Esophagus (tissue), 2 donors: ENCODE data around the gene C21orf58. TPM values are rescaled to one million over a fixed set of nuclear protein-coding genes. Genes with fewer than 3 reads are reported as not detected.
"Not testable (repeated sequence)": the region's sequence is repeated elsewhere in the genome, so short reads cannot be mapped to it uniquely, and the experiment has no call there.

Source experiments
- H3K27ac ChIP-seq, 2 donors: one replicate each; pipeline ENCODE4 v1.5.1; 2013; ENCODE audit warnings: low read depth in 2 of 2, mild to moderate bottlenecking in 2 of 2, inconsistent platforms in 1 of 2, low read length in 1 of 2, moderate library complexity in 1 of 2
- H3K27me3 ChIP-seq, 2 donors: one replicate each; pipeline ENCODE4 v1.6.1; 2013; ENCODE audit warnings: low read length in 2 of 2, control low read depth in 1 of 2, mild to moderate bottlenecking in 1 of 2; ENCODE audit not compliant: insufficient read depth in 2 of 2, control insufficient read depth in 1 of 2
- H3K36me3 ChIP-seq, 2 donors: one replicate each; pipeline ENCODE4 v1.6.1; 2013; ENCODE audit warnings: low read length in 1 of 2; ENCODE audit not compliant: control insufficient read depth in 2 of 2, insufficient read depth in 2 of 2
- H3K4me1 ChIP-seq, 2 donors: one replicate each; pipeline ENCODE4 v1.6.1; 2013; ENCODE audit warnings: low read length in 1 of 2; ENCODE audit not compliant: control insufficient read depth in 2 of 2, insufficient read depth in 2 of 2
- H3K4me3 ChIP-seq, 2 donors: one replicate each; pipeline ENCODE4 v1.5.1; 2013; ENCODE audit warnings: low read length in 2 of 2, mild to moderate bottlenecking in 2 of 2, low read depth in 1 of 2, moderate library complexity in 1 of 2
- H3K9me3 ChIP-seq, 2 donors: one replicate each; pipeline ENCODE4 v1.6.1; 2013; ENCODE audit warnings: mild to moderate bottlenecking in 2 of 2, low read depth in 1 of 2, low read length in 1 of 2, moderate library complexity in 1 of 2; ENCODE audit not compliant: control insufficient read depth in 2 of 2, insufficient read depth in 1 of 2
- WGBS, 2 donors: extraction: QIAGEN DNeasy Blood & Tissue Kit; methylation state at CpG; one replicate each; pipeline ENCODE4 v1.1.7; 2013; 5-methylcytosine and 5-hydroxymethylcytosine counted together
- polyA plus RNA-seq, 2 donors: library from polyadenylated mRNA; stranded (reverse); fragments of 200-250 nt; gene quantifications; one replicate each; pipeline ENCODE4 v1.2.3, GENCODE V29; 2013
- donor health status: healthy with polysubstance abuse.
- donor health status: Bipolar disorder and iron deficiency.

The C21orf58 gene
- polyA plus RNA-seq, 2 donors = 2.5 to 7.1 TPM

- Histone ChIP-seq H3K4me1 (peaks cover 4 to 8% of the 10 kb centered on the region in 2 donors), H3K36me3 (peaks cover 0 to 3% of the 10 kb centered on the region in 2 donors), H3K27me3 (no peaks in the 10 kb centered on the region), H3K4me3 (no peak overlapping the region), H3K27ac (no peak overlapping the region), H3K9me3 (no peaks in the 10 kb centered on the region)
- WGBS, 2 donors = 90 to 91% methylated on average over 4 of the region's 4 CpGs
Observed at GRCh38 chr21:46318464-46318845, 5.2 kb downstream of the C21orf58 start.

GRCh38 chr21:46317710-46318463 lies 5.8 kb downstream of the C21orf58 start:
- Histone ChIP-seq H3K27me3 (no peaks in the 10 kb centered on the region), H3K4me1 (peaks cover 4 to 8% of the 10 kb centered on the region in 2 donors), H3K36me3 (peaks cover 0 to 3% of the 10 kb centered on the region in 2 donors), H3K9me3 (no peaks in the 10 kb centered on the region), H3K4me3 (no peak overlapping the region), H3K27ac (no peak overlapping the region)
- 78 to 82% methylated on average over 20 of the region's 20 CpGs for WGBS, 2 donors

- 95 to 96% methylated on average over 14 of the region's 14 CpGs for WGBS, 2 donors
Observed at GRCh38 chr21:46316708-46317324, 6.9 kb downstream of the C21orf58 start.

GRCh38 chr21:46314441-46315020 lies 9.1 kb downstream of the C21orf58 start:
- Histone ChIP-seq H3K27me3 (no peaks in the 10 kb centered on the region), H3K9me3 (no peaks in the 10 kb centered on the region), H3K27ac (no peak overlapping the region), H3K36me3 (peaks cover 0 to 3% of the 10 kb centered on the region in 2 donors), H3K4me1 (no peaks in the 10 kb centered on the region), H3K4me3 (no peak overlapping the region)
- WGBS, 2 donors = 94 to 95% methylated on average over 19 to 22 of the region's 22 CpGs

More at GRCh38 chr21:46316708-46317324, 6.9 kb downstream of the C21orf58 start:
- no peaks in the 10 kb centered on the region for H3K27me3 ChIP-seq
- H3K4me3 ChIP-seq = no peak overlapping the region
- no peaks in the 10 kb centered on the region for H3K4me1 ChIP-seq
- peaks cover 0 to 3% of the 10 kb centered on the region in 2 donors for H3K36me3 ChIP-seq
- no peaks in the 10 kb centered on the region for H3K9me3 ChIP-seq
- H3K27ac ChIP-seq = no peak overlapping the region

- 94 to 95% methylated on average over 5 of the region's 5 CpGs for WGBS, 2 donors
- Histone ChIP-seq H3K36me3 (peaks cover 0 to 3% of the 10 kb centered on the region in 2 donors), H3K4me3 (no peak overlapping the region), H3K4me1 (no peaks in the 10 kb centered on the region), H3K27me3 (no peaks in the 10 kb centered on the region), H3K27ac (no peak overlapping the region), H3K9me3 (no peaks in the 10 kb centered on the region)
Observed at GRCh38 chr21:46312949-46313348, 10.7 kb downstream of the C21orf58 start.

GRCh38 chr21:46311568-46311967 lies 12.1 kb downstream of the C21orf58 start:
- Histone ChIP-seq H3K4me3 (no peak overlapping the region), H3K36me3 (peaks cover 0 to 3% of the 10 kb centered on the region in 2 donors)

GRCh38 chr21:46310260-46310659 lies 13.4 kb downstream of the C21orf58 start:
- not testable (repeated sequence) for H3K27me3 ChIP-seq, H3K36me3 ChIP-seq, H3K4me1 ChIP-seq, H3K27ac ChIP-seq, H3K9me3 ChIP-seq, H3K4me3 ChIP-seq
- 97 to 98% methylated on average over 8 of the region's 8 CpGs for WGBS, 2 donors

More at GRCh38 chr21:46311568-46311967, 12.1 kb downstream of the C21orf58 start:
- H3K9me3 ChIP-seq = no peaks in the 10 kb centered on the region
- H3K27me3 ChIP-seq = no peaks in the 10 kb centered on the region
- no peak overlapping the region for H3K27ac ChIP-seq
- no peaks in the 10 kb centered on the region for H3K4me1 ChIP-seq

- no peak overlapping the region for H3K27ac ChIP-seq
- no peaks in the 10 kb centered on the region for H3K9me3 ChIP-seq
- H3K36me3 ChIP-seq = peaks cover 3 to 4% of the 10 kb centered on the region in 2 donors
- H3K4me3 ChIP-seq = no peak overlapping the region
- no peaks in the 10 kb centered on the region for H3K4me1 ChIP-seq
- 97 to 98% methylated on average over 2 of the region's 2 CpGs for WGBS, 2 donors
- no peaks in the 10 kb centered on the region for H3K27me3 ChIP-seq
Observed at GRCh38 chr21:46308431-46308830, 15.2 kb downstream of the C21orf58 start.

GRCh38 chr21:46307625-46308024 lies 16.0 kb downstream of the C21orf58 start:
- Histone ChIP-seq H3K36me3 (peaks cover 3 to 4% of the 10 kb centered on the region in 2 donors), H3K4me3 (no peak overlapping the region), H3K9me3 (no peaks in the 10 kb centered on the region), H3K27me3 (no peaks in the 10 kb centered on the region), H3K4me1 (no peaks in the 10 kb centered on the region), H3K27ac (no peak overlapping the region)
- 73 to 79% methylated on average over 2 of the region's 2 CpGs for WGBS, 2 donors
